OCI-LY7 (cell line): ENCODE data around the gene DDX25.

ENCODE experiments used
- CTCF ChIP-seq: fragments of 200-600 bp; sonication (generic); conservative IDR thresholded peaks from 2 replicates; pipeline ENCODE4 v1.5.1; 2014; ENCODE audit warnings: mild to moderate bottlenecking, antibody characterized with exemption, low read length, moderate library complexity, mixed read lengths
- EZH2phosphoT487 ChIP-seq: fragments of 200-600 bp; sonication (generic); IDR thresholded peaks from 2 replicates; pipeline ENCODE4 v1.6.1; 2018; ENCODE audit warnings: low read depth, borderline replicate concordance, mild to moderate bottlenecking, mixed run types, antibody characterized with exemption, low read length, moderate library complexity, mixed read lengths

- TF ChIP-seq CTCF, result no peak
- TF ChIP-seq EZH2phosphoT487, result no peak
These were observed 70.0 kb downstream of the DDX25 start for GRCh38 chr11:125974284-125974683.
